Measurements from ENCODE around the gene AR.
"Not testable (repeated sequence)": the region's sequence is repeated elsewhere in the genome, so short reads cannot be mapped to it uniquely, and the experiment has no call there.

Gene AR

GRCh38 chrX:67637293-67637692 is 93.5 kb downstream of the AR start:
- not testable (repeated sequence) for DNase-seq

GRCh38 chrX:67648361-67648760 is 104.5 kb downstream of the AR start:
- no peak for DNase-seq

GRCh38 chrX:67651437-67652142 is 107.8 kb downstream of the AR start:
- no peak for DNase-seq

DNA sequence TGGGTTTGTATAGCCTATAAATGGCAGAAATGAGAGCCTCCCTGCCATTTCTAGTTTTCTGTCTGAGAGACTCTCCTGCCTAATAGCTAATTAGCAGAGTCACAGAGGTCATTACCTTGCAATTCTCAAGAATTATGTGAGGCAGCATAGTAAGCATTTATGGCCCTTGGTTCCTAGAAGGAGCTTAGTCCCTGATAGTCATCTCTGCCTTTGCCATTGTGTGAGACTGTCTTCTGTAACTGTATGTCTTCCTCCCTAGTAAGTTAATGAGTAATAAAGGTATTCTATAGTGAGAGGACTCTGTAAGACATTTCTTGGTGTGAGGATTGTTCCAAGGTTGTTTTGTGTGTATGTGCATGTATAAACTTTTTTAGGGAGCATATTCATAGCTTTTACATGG is 108.7 kb downstream of the AR start:
- DNase-seq, result no peak

DNA sequence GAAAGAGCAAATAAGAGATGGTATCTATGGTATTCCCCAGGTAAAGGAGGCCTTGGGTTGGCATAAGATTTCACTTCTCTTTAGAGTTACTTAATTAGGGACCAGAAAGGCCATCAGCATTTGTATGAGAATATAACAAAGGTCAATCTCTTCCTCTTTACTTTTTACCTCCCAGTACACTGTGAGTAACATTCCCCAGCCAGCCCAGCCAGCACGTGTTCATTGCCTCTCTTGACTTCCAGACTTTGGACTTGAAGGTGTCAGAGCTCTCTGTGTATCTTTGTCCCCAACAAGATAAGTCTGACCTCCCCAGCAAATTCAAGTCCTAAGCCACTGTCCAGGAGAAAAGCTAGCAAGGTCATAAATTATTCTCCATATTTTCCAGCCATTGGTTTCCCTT is 110.5 kb downstream of the AR start:
- DNase-seq, result no peak

- no peak for DNase-seq
Measured at GRCh38 chrX:67665583-67665982, 121.8 kb downstream of the AR start.

DNA sequence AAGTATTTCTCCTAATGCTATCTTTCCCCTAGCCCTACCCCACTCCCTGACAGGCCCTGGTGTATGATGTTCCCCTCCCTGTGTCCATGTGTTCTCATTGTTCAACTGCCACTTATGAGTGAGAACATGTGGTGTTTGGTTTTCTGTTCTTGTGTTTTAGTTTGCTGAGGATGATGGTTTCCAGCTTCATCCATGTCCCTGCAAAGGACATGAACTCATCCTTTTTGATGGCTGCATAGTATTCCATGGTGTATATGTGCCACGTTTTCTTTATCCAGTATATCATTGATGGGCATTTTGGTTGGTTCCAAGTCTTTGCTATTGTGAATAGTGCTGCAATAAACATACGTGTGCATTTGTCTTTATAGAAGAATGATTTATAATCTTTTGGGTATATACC is 126.9 kb downstream of the AR start:
- DNase-seq, result not testable (repeated sequence)

- DNase-seq, result no peak
Measured at GRCh38 chrX:67673741-67674274, 130.0 kb downstream of the AR start.

DNA sequence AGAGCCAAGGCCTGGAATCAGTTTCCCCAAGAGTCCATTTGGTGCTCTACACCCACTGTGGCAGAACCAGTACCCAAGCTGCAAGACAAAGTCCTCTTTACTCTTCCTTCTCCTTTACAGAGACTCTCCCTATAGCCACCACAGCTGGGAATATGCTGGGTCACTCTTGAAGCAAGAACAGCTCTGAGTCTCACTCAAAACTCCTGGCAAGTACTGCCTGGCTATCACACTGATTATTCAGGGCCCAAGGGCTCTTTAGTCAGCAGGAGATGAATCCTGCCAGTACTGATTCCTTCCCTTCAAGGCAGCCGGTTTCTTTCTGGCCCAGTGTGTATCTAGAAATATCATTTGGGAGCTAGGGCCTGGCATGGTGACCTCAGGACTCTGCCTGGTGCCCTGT is 130.9 kb downstream of the AR start:
- no peak for DNase-seq

- no peak for DNase-seq
Measured at GRCh38 chrX:67684136-67684535, 140.3 kb downstream of the AR start.

GRCh38 chrX:67692246-67692645 is 148.4 kb downstream of the AR start:
- no peak for DNase-seq

DNA sequence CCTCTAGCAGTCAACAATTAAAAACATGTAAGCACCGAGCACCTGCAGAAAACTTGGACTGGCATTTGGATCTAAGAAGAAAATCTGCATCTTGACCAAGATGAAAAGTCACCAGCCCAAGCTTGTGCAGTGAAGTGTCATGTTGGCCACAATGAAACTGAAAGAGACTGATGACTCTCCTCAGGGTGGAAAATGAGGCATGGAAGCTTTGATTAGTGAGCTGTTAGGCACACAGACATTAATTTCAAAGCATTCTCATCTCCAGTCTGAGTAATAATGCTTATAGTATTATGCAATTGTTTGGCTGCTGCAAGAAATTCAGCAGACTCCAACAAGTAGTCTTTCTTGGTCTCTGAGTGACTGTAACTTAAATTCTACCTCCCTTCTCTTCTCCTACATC is 150.1 kb downstream of the AR start:
- DNase-seq, result no peak

DNA sequence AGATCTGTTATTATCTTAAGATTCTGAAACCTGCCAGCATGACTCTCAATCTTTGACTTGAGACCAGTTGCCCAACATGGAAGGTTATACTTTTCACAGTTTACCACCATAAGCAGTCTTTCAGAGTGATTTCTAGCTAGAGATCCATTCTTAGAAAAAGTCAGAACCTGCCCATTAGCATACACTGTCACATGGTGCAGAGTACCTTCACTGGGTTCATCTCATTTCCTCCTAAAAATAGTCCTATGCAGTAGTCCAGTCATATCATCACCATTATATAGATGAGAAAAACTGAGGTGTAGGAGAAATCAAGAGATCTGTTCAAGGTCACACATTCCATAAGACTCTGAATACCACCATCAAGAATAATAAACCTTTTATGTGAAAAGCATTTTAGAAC is 153.6 kb downstream of the AR start:
- no peak for DNase-seq

DNA sequence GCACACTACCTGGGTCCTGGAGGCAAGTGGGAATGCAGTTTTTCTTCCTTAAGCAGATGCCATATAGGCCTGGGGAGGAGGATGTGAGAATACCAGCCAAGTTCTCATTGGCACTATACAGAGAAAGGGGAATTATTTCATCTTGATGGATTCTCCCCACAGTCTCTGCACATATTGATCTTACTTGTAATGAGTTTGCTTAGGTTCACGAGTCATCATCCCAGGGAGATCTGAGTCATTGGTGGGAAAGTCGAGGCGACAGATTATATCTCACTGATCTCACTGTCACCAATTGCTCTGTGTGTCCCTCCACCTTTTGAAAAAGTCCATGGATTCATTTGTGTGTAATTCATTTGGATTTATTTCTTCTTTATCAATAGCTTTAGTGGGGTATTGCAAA is 156.8 kb downstream of the AR start:
- DNase-seq, result no peak

DNA sequence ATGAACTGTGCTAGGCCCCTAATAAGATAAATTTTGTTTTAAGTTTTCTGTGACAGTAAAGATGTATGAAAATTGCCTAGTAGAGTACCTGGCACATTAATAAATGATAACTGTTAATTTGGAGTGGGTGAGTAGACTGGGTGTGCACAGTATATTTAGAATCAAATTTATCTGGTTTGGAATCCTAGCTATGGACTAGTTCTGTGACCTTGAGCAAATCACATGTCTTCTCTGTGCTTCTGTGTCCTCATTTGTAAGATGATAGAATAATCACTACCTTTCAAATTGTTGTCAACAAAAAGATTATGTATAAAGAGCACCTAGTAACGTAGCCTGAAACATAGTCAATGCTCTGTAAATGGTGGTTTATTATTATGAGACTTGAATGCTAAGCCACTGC is 170.2 kb downstream of the AR start:
- DNase-seq, result no peak

DNA sequence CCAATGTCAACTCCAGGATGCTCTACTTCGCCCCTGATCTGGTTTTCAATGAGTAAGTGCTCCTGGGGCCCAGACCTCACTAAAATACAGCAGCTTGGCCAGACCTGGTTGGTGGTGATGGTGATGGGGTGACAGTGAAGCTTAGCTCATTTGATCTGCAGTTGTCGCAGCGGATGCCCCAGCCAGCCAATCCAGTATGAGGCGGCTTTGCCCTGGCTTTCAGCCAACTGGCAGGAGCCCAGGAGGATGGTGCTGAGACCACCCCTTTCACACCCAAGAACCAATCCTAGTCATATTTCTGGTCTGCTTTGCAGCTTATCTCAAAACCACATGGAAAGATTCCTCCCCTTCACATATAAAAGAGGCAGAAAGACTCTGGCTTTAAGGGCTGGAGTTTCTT is 173.8 kb downstream of the AR start:
- no peak for DNase-seq

GRCh38 chrX:67718926-67719325 is 175.1 kb downstream of the AR start:
- DNase-seq, result no peak

DNA sequence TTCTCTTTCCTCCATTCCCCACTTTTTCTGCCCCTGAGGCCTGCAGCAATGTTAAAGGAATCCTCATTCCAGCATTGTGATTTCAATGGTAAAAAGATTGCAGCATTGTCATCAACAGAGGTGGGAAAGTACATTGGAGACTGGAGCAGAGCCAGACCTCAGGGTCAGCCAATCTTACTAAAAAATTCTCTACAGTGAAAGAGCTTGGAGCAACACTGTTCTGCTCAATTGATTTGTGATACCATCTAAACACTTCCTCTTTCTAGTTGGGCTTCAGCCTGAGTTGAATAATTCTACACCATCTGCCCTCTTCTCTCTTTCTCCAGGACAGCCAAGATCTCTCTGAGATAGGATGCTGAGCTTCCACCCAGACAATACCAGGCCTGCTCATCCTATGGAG is 176.5 kb downstream of the AR start:
- DNase-seq, result no peak

DNA sequence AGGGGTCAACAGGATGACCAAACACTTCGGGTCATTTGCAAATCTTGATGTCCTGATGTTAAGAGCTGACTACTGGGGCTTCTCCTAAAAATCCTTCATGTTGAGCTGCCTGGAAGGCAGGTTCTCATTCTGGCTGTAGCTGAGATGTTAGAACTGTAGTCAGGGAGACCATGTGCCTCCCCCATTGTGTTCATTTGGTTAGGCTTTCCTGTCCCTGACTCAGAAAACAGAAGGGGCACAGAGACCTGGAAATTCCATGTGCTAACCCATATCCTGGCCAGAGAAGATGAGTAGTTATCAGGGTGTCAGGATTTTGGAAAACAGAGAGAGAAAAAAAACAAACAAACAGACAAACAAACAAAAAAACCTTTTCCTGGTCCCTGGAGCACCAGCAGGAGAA is 177.5 kb downstream of the AR start:
- DNase-seq, result no peak

- no peak for DNase-seq
Measured at GRCh38 chrX:67723580-67724351, 179.9 kb downstream of the AR start.

- DNase-seq, result no peak
Measured at GRCh38 chrX:67724359-67725110, 180.7 kb downstream of the AR start.

GRCh38 chrX:67725471-67725870 is 181.7 kb downstream of the AR start:
- DNase-seq, result no peak

DNA sequence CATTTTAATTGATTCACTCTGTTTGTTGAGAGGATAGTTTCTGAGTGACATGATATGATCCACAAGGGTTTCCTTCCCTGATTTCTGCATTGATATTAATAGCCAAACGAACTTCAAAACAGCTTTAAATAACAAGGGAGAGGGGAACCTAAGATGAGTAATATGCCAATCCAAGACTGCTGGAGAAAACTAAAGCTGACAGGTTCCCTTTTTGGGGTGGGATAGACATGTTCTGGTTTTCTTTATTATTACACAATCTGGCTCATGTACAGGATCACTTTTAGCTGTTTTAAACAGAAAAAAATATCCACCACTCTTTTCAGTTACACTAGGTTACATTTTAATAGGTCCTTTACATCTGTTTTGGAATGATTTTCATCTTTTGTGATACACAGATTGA is 182.2 kb downstream of the AR start:
- DNase-seq, result no peak

DNA sequence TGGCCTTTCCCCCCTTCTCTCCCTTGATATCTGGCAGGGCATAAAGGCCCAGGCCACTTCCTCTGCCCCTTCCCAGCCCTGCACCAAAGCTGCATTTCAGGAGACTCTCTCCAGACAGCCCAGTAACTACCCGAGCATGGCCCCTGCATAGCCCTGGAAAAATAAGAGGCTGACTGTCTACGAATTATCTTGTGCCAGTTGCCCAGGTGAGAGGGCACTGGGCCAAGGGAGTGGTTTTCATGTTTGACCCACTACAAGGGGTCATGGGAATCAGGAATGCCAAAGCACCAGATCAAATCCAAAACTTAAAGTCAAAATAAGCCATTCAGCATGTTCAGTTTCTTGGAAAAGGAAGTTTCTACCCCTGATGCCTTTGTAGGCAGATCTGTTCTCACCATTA is 183.8 kb downstream of the AR start:
- DNase-seq, result no peak
